Peyer's patch (tissue), 4 donors: ENCODE measurements around the gene C2.

Experiments used
- CTCF ChIP-seq, 6 experiments: fragments of 450-650 bp in 4 of 6; fragments of 200-600 bp in 2 of 6; sonication (generic) in 1 of 6; IDR thresholded peaks; one replicate each; pipeline ENCODE4 v1.5.1; 2017 to 2019; ENCODE audit warnings: antibody characterized with exemption in 6 of 6, mild to moderate bottlenecking in 3 of 6, moderate library complexity in 1 of 6
- POLR2A ChIP-seq, 2 donors: fragments of 450-650 bp; IDR thresholded peaks; one replicate each; pipeline ENCODE4 v1.5.1; 2017; ENCODE audit warnings: antibody characterized with exemption in 2 of 2, mild to moderate bottlenecking in 2 of 2, moderate library complexity in 2 of 2

- TF ChIP-seq POLR2A (IDR thresholded peaks at IDR 0.05) (no peak), CTCF (IDR thresholded peaks at IDR 0.05) (no peak)
Measured at GRCh38 chr6:31979238-31979898, 51.9 kb downstream of the C2 start.
